Measurements from ENCODE around the gene OOSP3. TPM values are rescaled to one million over a fixed set of nuclear protein-coding genes. Genes with fewer than 3 reads are reported as not detected.
"Not testable (repeated sequence)": the region's sequence is repeated elsewhere in the genome, so short reads cannot be mapped to it uniquely, and the experiment has no call there.

The OOSP3 gene
- total RNA-seq, 1 donor from 2014 or later, result not detected

DNA sequence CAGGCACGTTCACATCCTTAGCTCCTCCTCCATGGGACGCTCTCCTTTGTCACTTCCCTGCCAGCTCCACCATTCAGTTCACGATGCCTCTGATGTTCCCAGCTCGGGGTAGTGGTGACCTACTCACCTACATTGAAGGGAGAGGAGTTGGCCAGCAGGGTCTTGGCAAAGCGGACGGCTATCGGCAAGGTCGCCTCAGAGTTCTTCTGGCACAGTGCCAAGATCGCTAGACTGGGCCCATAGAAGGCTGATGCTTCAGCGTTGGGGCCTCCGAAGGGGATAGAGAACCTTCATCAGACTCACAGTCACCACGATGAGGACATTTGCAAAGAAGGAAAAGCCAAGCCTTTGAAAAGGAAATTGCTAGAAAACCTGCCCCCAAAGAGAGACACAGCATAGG, 36.3 kb upstream of the OOSP3 start:
- no peak overlapping the region for H3K27ac ChIP-seq
- no peak for DNase-seq (ENCODE audit: extremely low spot score in 2 of 2)
- no peaks in the 10 kb centered on the region for H3K4me1 ChIP-seq
- no peaks in the 10 kb centered on the region for H3K27me3 ChIP-seq
- no peaks in the 10 kb centered on the region for H3K36me3 ChIP-seq
- no peaks in the 10 kb centered on the region for H3K9me3 ChIP-seq
- no peak overlapping the region for H3K4me3 ChIP-seq
- TF ChIP-seq, protein P1, sequence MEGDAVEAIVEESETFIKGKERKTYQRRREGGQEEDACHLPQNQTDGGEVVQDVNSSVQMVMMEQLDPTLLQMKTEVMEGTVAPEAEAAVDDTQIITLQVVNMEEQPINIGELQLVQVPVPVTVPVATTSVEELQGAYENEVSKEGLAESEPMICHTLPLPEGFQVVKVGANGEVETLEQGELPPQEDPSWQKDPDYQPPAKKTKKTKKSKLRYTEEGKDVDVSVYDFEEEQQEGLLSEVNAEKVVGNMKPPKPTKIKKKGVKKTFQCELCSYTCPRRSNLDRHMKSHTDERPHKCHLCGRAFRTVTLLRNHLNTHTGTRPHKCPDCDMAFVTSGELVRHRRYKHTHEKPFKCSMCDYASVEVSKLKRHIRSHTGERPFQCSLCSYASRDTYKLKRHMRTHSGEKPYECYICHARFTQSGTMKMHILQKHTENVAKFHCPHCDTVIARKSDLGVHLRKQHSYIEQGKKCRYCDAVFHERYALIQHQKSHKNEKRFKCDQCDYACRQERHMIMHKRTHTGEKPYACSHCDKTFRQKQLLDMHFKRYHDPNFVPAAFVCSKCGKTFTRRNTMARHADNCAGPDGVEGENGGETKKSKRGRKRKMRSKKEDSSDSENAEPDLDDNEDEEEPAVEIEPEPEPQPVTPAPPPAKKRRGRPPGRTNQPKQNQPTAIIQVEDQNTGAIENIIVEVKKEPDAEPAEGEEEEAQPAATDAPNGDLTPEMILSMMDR (IDR thresholded peaks at IDR 0.05), result no peak
- TF ChIP-seq POLR2A (IDR thresholded peaks at IDR 0.05), result no peak
- no peak for TF ChIP-seq POLR2AphosphoS5 (IDR thresholded peaks at IDR 0.05; ENCODE audit: insufficient read depth in 1 of 2, low read depth in 1 of 2)
- intact Hi-C loops (cut with DNase I), result no loop called here

DNA sequence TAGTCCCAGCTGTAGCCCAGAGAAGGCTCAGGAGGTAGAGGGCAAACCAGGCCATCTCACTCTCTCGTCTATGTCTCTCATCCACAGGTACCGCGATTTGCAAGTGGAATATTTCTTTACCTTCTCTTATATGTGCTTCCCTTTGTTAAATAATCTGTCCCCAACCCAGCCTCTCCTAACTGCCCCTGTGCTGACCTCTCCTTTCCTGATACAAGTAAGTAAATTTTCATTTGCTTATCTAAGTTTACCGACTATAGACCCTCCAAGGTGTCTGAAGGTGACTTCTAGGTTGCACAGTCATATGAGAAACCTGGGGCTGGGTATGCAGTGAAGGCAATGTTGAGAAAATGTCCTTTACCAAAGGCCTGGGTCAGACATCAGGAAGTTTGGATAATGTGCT, 33.2 kb upstream of the OOSP3 start, which contains the start of gene CBLIF:
Gene CBLIF, minus strand, starts transcription at position 101 of the 400 bp plus-strand sequence. Its CDS starts 46 bp downstream, at position 55.
- Histone ChIP-seq H3K27ac (no peak within 1 kb of the TSS), H3K4me3 (no peak within 1 kb of the TSS), H3K27me3 (no peaks in the 10 kb centered on the region), H3K36me3 (no peaks in the 10 kb centered on the region), H3K9me3 (no peaks in the 10 kb centered on the region), H3K4me1 (no peaks in the 10 kb centered on the region)
- DNase-seq (ENCODE audit: extremely low spot score in 2 of 2), result no peak
- intact Hi-C loops (cut with DNase I), result no loop called here
- TF ChIP-seq POLR2A (IDR thresholded peaks at IDR 0.05) (no peak), POLR2AphosphoS5 (IDR thresholded peaks at IDR 0.05; ENCODE audit: insufficient read depth in 1 of 2, low read depth in 1 of 2) (no peak)
- TF ChIP-seq, protein P1 (IDR thresholded peaks at IDR 0.05), result no peak

GRCh38 chr11:59846556-59846955, 32.0 kb upstream of the OOSP3 start:
- Histone ChIP-seq H3K27me3 (no peaks in the 10 kb centered on the region), H3K27ac (no peak overlapping the region), H3K36me3 (no peaks in the 10 kb centered on the region), H3K4me1 (no peaks in the 10 kb centered on the region), H3K4me3 (no peak overlapping the region), H3K9me3 (no peaks in the 10 kb centered on the region)
- TF ChIP-seq POLR2AphosphoS5 (IDR thresholded peaks at IDR 0.05; ENCODE audit: insufficient read depth in 1 of 2, low read depth in 1 of 2) (no peak), POLR2A (IDR thresholded peaks at IDR 0.05) (no peak)
- TF ChIP-seq, protein P1 (IDR thresholded peaks at IDR 0.05), result no peak
- intact Hi-C loops (cut with DNase I), result no loop called here
- no peak for DNase-seq (ENCODE audit: extremely low spot score in 2 of 2)

DNA sequence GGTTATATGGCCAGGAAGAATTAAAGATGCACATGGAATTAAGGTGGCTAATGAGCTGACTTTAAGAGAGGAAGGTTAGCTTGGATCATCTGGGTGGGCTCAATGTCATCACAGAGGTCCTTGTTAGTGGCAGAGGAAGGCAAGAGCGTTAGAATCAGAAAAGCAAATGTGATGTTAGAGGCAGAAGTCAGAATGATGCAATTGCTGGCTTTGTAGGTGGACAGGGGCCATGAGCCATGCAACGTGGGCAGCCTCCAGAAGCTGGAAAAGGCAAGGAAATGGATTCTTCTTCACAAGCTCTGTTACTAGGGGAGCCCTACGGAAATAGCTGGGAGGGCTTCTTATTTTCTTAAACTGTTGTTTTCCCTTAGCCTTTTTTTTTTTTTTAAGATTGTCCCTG, 31.0 kb upstream of the OOSP3 start:
- intact Hi-C loops (cut with DNase I), result no loop called here
- DNase-seq (ENCODE audit: extremely low spot score in 2 of 2), result no peak
- Histone ChIP-seq H3K36me3 (no peaks in the 10 kb centered on the region), H3K4me3 (no peak overlapping the region), H3K4me1 (no peaks in the 10 kb centered on the region), H3K27me3 (no peaks in the 10 kb centered on the region), H3K27ac (no peak overlapping the region), H3K9me3 (no peaks in the 10 kb centered on the region)
- TF ChIP-seq, protein P1 (IDR thresholded peaks at IDR 0.05), result no peak
- TF ChIP-seq POLR2A (IDR thresholded peaks at IDR 0.05) (no peak), POLR2AphosphoS5 (IDR thresholded peaks at IDR 0.05; ENCODE audit: insufficient read depth in 1 of 2, low read depth in 1 of 2) (no peak)

DNA sequence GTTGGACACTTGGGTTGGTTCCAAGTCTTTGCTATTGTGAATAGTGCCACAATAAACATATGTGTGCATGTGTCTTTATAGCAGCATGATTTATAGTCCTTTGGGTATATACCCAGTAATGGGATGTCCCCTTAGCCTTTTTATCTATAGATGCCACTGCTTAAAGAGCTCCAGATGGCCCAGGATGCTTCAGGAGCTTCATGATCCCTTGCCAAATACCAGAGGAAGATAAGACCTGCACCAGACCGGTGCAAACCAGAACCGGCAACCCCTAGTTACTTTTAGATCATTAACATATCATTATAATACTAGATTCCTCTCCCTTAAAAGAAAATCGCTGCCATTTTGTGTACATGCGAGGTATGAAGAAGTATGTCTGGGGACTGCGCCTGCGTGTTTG, 30.1 kb upstream of the OOSP3 start:
- intact Hi-C loops (cut with DNase I); H3K27ac ChIP-seq; H3K9me3 ChIP-seq; H3K4me1 ChIP-seq; H3K27me3 ChIP-seq; H3K36me3 ChIP-seq; H3K4me3 ChIP-seq; DNase-seq (ENCODE audit: extremely low spot score in 2 of 2): not testable (repeated sequence)

GRCh38 chr11:59849129-59849528, 29.5 kb upstream of the OOSP3 start:
- Histone ChIP-seq H3K27me3 (no peaks in the 10 kb centered on the region), H3K27ac (no peak overlapping the region), H3K36me3 (no peaks in the 10 kb centered on the region), H3K4me3 (no peak overlapping the region), H3K4me1 (no peaks in the 10 kb centered on the region), H3K9me3 (no peaks in the 10 kb centered on the region)
- TF ChIP-seq, protein P1 (IDR thresholded peaks at IDR 0.05), result no peak
- TF ChIP-seq POLR2A (IDR thresholded peaks at IDR 0.05), result no peak
- no peak for TF ChIP-seq POLR2AphosphoS5 (IDR thresholded peaks at IDR 0.05; ENCODE audit: insufficient read depth in 1 of 2, low read depth in 1 of 2)
- intact Hi-C loops (cut with DNase I), result no loop called here
- DNase-seq (ENCODE audit: extremely low spot score in 2 of 2), result no peak

GRCh38 chr11:59849551-59849950, 29.0 kb upstream of the OOSP3 start:
- H3K4me1 ChIP-seq; H3K27me3 ChIP-seq; H3K27ac ChIP-seq; H3K4me3 ChIP-seq; intact Hi-C loops (cut with DNase I); H3K9me3 ChIP-seq; H3K36me3 ChIP-seq; DNase-seq (ENCODE audit: extremely low spot score in 2 of 2): not testable (repeated sequence)

DNA sequence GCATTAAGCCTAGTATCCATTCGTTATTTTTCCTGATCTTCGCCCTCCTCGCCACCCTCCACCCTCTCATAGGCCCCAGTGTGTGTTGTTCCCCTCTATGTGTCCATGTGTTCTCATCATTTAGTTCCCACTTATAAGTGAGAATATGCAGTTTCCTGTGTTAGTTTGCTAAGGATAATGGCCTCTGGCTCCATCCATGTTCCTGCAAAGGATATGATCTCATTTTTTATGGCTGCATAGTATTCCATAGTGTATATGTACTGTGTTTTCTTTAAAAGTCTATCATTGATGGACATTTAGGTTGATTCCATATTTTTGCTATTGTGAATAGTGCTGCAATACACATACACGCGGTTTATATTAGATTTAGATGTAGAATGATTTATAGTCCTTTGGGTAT, 27.2 kb upstream of the OOSP3 start:
- H3K27ac ChIP-seq; H3K36me3 ChIP-seq; intact Hi-C loops (cut with DNase I); H3K4me1 ChIP-seq; H3K9me3 ChIP-seq; H3K4me3 ChIP-seq; H3K27me3 ChIP-seq; DNase-seq (ENCODE audit: extremely low spot score in 2 of 2): not testable (repeated sequence)

Data from vagina (tissue), 2 donors.